Gastrocnemius medialis (tissue), 4 donors: ENCODE data around the gene SH3RF1.

Experiments used
- CTCF ChIP-seq, 5 experiments: fragments of 450-650 bp in 3 of 5; fragments of 200-600 bp in 2 of 5; sonication (generic) in 2 of 5; IDR thresholded peaks in 4 of 5; conservative IDR thresholded peaks in 1 of 5; 1 replicate in 4 of 5; 2 replicates in 1 of 5; pipeline ENCODE4 v1.5.1; 2016 to 2019; ENCODE audit warnings: antibody characterized with exemption in 5 of 5, mild to moderate bottlenecking in 3 of 5, moderate library complexity in 3 of 5
- POLR2A ChIP-seq, 2 donors: fragments of 450-650 bp; IDR thresholded peaks; one replicate each; pipeline ENCODE4 v1.6.1; 2017; ENCODE audit warnings: antibody characterized with exemption in 2 of 2, mild to moderate bottlenecking in 2 of 2, moderate library complexity in 2 of 2

- no peak for TF ChIP-seq CTCF (IDR thresholded peaks at IDR 0.05 in 4 of 5, conservative IDR thresholded peaks at IDR 0.05 in 1 of 5)
- TF ChIP-seq POLR2A (IDR thresholded peaks at IDR 0.05): no peak
Measured at GRCh38 chr4:169132561-169133305, 138.0 kb downstream of the SH3RF1 start.
